Measurements from ENCODE around the gene MEF2C. TPM values are rescaled to one million over a fixed set of nuclear protein-coding genes. Genes with fewer than 3 reads are reported as not detected.

The MEF2C gene
- total and polyA plus RNA-seq, 2 of the 13 experiments (the other 11 are each of a cell fraction or from before 2014, with no cell fraction given) = 0.02 TPM; not detected in 1

DNA sequence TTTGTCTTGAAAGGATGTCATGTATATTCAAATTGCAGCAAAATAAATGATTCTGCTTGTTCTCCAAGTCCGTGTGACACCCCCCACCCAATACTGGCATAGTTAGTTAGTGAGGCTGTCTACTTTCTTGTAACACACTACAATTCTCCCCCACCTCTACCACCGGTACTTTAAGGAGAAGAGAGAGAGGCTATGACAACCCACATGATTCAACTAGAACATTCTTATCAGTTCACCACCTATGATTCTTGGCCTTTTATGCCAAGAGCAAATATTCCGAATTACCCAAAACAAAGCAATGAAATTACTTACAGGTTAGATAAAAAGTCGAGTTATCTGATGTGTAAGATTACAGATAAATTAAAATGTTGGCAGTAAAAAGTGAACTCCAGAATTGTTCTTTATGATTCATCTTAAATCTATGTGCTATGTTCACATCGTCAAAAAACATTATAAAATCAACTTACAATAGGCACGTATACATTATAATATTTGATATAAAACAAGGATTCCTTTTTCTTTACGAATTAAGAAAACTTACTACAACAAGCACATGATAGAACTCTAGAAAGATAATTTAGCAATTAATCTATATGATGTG, 14.4 kb downstream of the MEF2C start (continued):
- TF ChIP-seq, protein P1, sequence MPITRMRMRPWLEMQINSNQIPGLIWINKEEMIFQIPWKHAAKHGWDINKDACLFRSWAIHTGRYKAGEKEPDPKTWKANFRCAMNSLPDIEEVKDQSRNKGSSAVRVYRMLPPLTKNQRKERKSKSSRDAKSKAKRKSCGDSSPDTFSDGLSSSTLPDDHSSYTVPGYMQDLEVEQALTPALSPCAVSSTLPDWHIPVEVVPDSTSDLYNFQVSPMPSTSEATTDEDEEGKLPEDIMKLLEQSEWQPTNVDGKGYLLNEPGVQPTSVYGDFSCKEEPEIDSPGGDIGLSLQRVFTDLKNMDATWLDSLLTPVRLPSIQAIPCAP (CRISPR knock-in tag; IDR thresholded peaks at IDR 0.05; ENCODE audit: low read depth) = no peak

DNA sequence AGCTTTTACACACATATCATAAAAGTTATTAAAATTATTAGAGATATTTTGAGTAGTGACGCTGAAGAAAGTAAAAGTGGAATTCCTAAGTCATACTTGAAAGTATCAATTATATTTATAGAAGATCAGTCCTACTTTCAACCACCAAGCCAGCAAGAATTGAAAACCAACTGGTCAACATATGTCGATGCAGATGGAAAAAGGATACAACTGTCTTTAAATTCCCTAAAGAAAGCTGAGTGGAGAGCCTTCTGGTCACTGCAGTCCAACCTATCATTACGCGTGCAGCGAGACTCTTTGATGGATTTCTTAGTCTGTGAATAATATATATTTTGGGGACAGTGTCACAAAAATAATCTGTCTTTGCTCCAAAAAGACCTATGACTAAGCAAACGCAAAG, 15.3 kb downstream of the MEF2C start:
- POLR2A ChIA-PET = no interaction called here
- no peak overlapping the region for H3K4me2 ChIP-seq (ENCODE audit: low read depth, low read length)
- ATAC-seq (no peak), FAIRE-seq (no peak), DNase-seq (ENCODE audit: low spot score) (no peak)
- no peaks in the 10 kb centered on the region for H3K27me3 ChIP-seq (ENCODE audit: control insufficient read depth in 1 of 2, insufficient read depth in 2 of 2, low read length in 2 of 2)
- H3K27ac ChIP-seq (ENCODE audit: extremely low read length, insufficient read depth, low read length) = no peak overlapping the region
- TF ChIP-seq, protein P2, sequence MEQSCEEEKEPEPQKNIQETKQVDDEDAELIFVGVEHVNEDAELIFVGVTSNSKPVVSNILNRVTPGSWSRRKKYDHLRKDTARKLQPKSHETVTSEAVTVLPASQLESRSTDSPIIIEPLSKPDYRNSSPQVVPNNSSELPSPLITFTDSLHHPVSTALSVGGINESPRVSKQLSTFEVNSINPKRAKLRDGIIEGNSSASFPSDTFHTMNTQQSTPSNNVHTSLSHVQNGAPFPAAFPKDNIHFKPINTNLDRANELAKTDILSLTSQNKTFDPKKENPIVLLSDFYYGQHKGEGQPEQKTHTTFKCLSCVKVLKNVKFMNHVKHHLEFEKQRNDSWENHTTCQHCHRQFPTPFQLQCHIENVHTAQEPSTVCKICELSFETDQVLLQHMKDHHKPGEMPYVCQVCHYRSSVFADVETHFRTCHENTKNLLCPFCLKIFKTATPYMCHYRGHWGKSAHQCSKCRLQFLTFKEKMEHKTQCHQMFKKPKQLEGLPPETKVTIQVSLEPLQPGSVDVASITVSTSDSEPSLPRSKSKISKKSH (CRISPR knock-in tag; IDR thresholded peaks at IDR 0.05; ENCODE audit: borderline replicate concordance) = no peak
- TF ChIP-seq PCBP1 (IDR thresholded peaks at IDR 0.05; ENCODE audit: borderline replicate concordance, low read depth, low read length) (no peak), SKI (IDR thresholded peaks at IDR 0.05; ENCODE audit: partially characterized antibody) (no peak), HDAC1 (CRISPR knock-in tag; IDR thresholded peaks at IDR 0.05) (no peak)
- intact Hi-C loops (cut with micrococcal nuclease; ENCODE audit: unreplicated experiment) = no loop called here
- in situ Hi-C loops (cut with HindIII; ENCODE audit: extremely low pct_ligation_motif_present, low pct_unique_long_range_greater_than_20kb) = no loop called here
- H3K9ac ChIP-seq (ENCODE audit: insufficient read depth, low read depth, low read length) = no peak overlapping the region
- H3K9me3 ChIP-seq (ENCODE audit: low read length) = no peaks in the 10 kb centered on the region
- no peaks in the 10 kb centered on the region for H4K20me1 ChIP-seq (ENCODE audit: insufficient read depth, low read length)
- CTCF ChIA-PET (ENCODE audit: low intra/inter-chr PET ratio, low total read pairs) = no interaction called here
- 43% methylated on average over 6 of the region's 6 CpGs for whole genome bisulfite sequencing (ENCODE audit: low lambda C conversion rate)
- no peak overlapping the region for H2AFZ ChIP-seq (ENCODE audit: low read length)
- H3K79me2 ChIP-seq (ENCODE audit: insufficient read depth, low read length) = no peaks in the 10 kb centered on the region
- BruUV-seq (replicated peaks) = no TSS peak
- no peaks in the 10 kb centered on the region for H3K36me3 ChIP-seq (replicated peaks in 1 of 2; ENCODE audit: control insufficient read depth in 1 of 2, insufficient read depth in 2 of 2, low read length in 2 of 2)
- no peak overlapping the region for H3K4me3 ChIP-seq (replicated peaks in 1 of 3; ENCODE audit: insufficient read depth in 1 of 3, low read depth in 2 of 3, low read length in 3 of 3)
- no peaks in the 10 kb centered on the region for H3K4me1 ChIP-seq (ENCODE audit: insufficient read depth, low read length)
